NCI-H1092 treated with DMSO at 0.1 percent for 48 hours (cell line): ENCODE measurements around the gene TLL2.
A peak's percentile ranks its signal among the peaks of the same experiment; 100 is the strongest.
"Not testable (repeated sequence)": the region's sequence is repeated elsewhere in the genome, so short reads cannot be mapped to it uniquely, and the experiment has no call there.

Experiments used
- DNase-seq: peaks from one replicate; lab custom pipeline; 2025; lab: John Stamatoyannopoulos, UW

Gene TLL2

DNA sequence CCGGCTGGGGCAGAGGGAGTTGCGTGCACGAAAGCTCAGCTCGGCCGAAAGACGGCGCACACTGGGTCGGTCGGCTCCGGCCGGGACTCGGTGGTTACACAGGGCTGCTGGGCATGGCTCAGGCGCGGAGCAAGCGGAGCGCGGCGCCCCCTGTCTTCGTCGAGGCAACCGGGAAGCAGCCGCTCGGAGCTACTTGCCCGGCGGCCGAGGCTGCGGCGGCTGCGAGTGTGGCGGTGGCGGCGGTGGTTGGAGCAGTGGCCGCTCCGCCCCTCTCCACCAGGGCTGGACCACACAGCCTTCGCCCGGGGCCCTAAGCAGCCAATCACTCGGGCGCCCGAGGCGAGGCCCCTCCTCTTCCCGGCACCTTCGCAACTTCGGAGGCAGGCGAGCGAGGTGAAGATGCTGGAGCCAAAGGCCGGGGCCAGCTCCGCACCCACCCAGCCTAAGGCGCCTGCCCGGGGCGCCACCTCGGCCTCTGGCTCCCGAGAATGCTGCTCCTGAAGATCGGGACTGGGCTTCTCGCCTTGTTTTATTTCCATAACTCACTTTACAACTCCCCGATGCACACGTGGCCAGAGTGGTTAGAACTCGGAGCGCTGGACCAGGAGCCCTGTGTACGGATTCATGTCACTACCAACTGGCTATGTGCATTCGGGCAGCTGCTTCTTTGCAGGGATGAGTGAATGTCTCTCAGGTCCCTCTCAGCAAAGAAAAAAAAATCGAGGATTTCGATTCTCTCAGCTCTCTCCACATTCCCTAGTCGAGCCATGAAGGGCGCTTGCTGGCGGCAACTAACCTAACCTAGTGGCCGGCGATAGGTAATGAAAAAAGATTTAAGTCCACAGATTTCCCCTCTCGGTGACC is at the start of gene TLL2:
Gene TLL2, minus strand, starts transcription at position 229 of the 864 bp plus-strand sequence. CDS start 241 bp downstream, outside the sequence.
- DNase-seq = peak; percentile 76

DNA sequence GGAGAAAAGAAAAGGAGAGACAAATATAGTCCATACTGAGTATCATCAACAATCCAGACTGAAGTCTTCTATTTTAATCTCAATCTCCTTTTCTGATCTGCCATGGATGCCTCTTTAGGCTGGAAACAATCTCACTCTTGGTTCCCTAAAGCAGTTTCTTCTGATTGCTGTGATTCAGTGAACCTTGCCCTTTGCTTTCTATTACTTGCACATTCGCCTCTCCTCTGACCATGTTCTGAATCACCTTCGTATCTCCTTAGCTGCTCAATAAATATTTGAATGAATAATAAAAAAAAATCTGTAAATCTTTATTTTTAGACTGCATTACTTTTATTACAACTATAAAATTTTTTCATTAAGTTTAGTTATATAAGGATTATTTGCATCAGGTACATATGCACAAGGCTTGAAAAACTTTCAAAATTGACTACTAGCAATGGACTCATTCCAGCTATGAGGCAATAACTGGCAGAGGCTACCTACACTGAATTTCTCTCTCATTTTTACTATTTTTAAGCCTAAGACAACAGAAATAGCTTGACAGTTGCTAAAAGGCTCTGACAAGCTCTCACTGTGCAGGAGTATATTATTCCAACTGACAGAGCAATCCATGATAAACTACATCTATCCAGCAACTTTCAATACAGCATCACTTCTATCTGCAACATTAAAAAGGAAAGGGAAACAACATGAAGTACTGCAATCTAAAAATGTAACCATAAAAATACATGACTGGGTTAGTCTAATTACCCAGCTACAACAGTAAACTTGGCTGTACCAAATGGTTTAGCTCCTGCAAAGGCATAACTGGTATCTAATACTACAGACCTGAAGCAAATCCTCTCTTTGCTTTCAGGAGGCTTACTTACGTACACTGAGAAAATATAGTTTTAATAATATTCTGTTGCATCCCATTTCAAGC is 47.5 kb upstream of the TLL2 start:
- DNase-seq = no peak

DNA sequence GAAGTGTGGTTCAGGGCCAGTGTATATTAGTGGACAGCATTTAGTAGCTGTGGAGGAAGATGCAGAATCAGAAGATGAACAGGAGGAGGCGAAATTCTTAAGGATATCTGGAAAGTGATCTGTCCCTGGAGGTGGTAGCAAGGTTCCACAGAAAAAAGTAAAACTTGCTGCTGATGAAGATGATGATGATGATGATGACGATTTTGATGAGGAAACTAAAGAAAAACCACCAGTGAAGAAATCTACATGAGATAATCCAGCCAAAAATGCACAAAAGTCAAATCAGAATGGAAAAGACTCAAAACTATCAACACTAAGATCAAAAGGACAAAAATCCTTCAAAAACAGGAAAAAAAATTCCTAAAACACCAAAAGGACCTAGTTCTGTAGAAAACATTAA is 46.8 kb upstream of the TLL2 start:
- DNase-seq = no peak

- DNase-seq = peak; percentile 1
These were observed 42.3 kb upstream of the TLL2 start for GRCh38 chr10:96556003-96556402.

DNA sequence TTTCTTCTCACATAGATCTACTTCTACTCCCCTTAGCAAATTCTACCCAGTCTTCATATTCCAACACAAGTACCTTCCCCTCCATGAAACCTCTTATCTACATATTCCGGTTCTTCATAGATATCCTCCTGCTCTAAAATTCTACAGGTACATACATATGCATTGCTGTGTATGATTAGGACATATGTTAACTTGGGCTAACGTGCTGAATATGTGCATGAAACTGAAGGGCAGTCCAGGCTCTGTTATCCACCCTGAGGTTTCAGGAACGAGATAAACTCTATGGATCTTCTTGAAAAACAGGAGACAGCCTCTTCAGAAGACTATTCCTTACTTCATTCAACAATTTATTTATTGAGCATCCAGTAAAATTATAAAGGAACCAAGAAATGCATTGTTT is 41.6 kb upstream of the TLL2 start:
- no peak for DNase-seq

GRCh38 chr10:96548589-96548988 is 34.9 kb upstream of the TLL2 start:
- DNase-seq = peak; percentile 12

DNA sequence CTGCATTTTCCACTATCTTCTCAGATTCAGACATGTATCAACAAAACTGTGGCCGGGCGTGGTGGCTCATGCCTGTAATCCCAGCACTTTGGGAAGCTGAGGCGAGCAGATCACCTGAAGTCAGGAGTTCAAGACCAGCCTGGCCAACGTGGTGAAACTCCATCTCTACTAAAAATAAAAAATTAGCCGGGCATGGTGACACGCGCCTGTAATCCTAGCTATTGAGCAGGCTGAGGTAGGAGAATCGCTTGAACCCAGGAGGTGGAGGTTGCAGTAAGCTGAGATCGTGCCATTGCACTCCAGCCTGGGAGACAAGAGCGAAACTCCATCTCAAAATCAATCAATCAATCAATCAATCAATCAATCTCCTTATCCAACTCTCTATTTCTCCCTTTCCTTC is 31.8 kb upstream of the TLL2 start:
- DNase-seq = not testable (repeated sequence)

DNA sequence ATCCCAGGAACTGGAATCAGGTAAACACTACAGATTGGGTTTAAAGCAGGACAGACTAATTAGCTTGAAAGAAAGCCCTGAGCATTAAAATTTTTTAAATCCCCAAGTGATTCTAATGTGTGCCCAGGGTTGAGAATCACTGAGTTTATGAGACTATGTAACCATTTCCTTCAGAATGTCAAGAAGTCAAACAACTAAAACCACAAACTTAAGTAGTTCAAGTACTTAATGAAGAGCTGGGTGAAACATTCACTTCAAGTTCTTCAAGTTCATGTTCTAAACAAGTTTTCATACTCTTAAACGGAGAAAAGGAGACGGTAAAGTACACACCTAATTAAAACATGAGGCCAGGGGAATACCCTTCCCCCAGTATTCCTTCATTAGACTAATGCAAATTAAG is 28.2 kb upstream of the TLL2 start:
- no peak for DNase-seq

DNA sequence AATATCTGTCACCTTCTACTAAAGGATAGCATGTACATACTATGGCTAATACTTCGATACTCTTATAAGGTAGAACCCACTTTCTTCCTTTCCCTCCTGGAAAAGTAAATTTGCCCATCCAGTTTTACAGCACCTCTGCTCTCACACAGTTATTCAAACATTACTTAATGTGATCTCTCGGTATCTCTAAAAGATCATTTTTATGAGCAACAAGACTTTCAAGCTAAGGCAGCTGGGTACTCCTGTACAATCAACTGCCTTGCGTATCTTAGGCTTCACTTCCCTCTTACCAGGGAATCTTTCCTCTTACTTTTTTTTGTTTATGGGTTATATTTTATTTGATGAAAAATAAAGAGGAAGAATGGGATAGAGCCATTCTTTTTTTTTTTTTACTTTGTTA is 26.5 kb upstream of the TLL2 start:
- DNase-seq = no peak

DNA sequence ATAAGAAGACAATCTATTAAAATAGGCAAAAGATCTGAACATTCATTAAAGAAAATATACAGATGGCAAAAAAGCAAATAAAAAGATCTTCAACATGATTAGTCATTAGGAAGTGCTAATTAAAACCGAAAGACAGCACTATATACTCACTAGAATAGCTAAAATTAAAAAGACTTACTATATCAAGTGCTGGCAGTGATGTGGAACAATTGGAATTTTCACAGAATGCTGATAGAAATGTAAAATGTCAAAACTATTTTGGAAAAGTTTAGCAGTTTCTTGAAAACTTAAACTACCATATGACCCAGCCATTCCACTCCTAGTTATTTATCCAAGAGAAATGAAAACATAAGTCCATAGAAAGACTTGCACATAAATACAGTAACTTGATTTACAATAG is 25.0 kb upstream of the TLL2 start:
- no peak for DNase-seq

DNA sequence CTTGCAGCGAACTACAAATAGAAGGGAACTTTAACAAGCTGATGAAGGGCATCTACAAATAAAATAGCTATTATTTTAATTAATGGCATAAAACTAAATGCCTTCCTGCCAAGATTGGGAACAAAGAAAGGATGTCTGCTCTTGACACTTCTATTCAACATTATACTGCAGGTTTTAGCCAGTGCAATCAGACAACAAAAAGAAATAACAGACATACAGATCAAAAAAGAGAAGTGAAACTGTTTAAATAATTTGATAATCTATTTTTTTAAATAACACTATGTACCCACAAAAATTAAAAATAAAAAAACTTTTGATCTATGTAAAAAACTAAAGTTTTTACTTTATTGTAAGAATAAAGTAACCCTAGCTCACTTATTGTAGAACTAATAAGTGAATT is 22.4 kb upstream of the TLL2 start:
- no peak for DNase-seq

GRCh38 chr10:96532523-96532922 is 18.8 kb upstream of the TLL2 start:
- DNase-seq = peak; percentile 6

DNA sequence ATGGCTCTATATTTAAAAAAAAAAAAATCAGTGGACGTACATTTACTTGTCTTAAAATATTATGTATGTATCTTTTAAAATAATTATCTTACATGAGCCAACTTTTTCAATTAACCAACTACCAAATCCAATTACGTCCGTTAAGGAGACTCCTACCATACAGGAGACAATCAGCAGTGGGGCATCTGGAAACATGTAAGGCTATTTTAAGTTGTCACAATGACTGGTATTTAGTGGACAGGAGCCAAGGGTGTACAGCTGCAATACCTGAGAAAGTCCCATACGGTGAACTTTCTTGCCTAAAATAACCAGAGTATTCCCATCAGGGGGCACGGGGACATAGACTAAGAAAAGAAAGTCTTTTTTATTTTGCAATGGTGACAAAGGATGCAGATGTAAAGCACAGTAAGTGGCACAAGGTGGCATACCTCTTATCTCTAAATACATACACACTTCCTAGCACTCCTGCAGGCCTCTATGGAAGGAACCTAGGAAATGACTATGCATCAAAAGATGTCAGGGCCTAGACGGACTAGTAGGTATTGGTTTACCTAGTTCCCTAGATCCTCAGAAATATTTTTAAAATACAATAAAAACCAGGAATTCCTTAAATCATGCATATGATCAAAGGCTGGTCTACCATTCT is 16.0 kb upstream of the TLL2 start:
- no peak for DNase-seq

DNA sequence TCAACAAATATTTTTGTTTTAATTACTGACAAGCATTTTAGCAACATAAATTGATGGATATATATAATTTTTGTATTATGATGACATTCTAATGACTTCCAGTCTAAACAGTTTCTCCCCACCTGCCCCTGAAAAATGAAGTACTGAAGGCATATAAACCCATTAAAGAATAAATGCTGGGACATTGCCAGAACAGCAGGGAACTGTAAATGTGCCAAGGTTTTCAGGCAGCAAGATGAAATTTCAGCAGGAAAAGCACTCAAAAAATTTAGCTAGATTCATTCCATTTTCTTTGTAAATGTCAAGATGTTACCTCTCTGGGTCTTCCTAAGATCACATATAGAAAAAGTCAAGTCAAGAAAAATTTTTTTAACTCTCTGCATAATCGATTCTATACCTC is 11.0 kb upstream of the TLL2 start:
- DNase-seq = no peak

DNA sequence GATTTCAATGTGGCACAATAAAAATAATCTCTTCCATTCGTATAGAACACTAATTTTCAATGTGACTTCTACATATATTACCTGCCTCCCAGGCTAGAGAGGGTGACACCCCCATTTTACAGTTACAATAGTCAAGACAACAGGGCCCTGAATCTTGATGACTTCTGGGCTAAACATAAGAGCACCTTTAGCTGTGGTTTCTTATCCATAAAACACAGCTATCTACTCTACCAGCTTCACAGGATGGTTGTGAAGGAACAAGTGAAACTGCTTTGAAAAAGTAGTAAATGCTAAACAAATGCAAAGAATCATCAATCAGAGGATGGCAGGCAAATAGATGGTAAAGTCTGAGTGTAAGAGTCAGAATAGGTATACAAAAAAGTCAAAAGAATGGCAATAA is 3.6 kb upstream of the TLL2 start:
- no peak for DNase-seq

DNA sequence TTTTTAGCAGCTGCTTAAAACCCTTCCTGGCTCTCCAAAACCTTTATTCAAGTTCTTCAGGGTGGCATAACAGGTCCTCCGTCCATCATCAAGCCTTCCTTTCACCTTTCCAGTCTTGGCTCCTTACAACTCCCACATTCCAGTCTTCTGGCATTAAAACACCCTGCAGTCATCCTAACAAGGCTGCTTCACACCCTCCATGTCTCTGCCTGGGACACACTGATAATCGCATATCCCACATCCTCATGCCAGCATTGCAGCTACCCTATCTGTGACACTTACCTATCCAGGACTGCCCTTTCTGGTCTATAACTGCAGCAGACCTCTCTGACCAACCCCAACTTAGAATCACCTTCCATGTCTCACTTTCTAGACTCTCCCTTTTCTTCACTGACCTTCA is 2.6 kb upstream of the TLL2 start:
- DNase-seq = no peak

DNA sequence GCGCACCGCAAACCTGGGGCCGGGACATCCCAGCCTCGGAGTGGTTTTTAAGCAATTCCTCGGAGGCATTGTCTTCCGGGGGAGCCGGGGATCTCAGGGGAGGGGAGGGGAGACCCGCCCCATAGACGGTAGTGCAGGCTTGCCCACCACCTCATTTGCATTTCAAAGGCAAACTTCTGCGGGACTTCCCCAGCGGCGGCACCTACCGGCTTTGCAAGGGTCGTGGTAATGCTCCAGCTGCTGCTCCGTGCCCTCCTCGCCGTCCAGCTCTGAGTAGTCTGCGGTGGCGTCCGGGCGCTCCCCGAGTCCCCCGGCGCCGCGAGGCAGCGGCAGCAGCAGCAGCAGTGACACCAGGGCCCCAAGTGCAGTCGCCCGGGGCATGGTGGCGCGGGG is 425 bp downstream of the TLL2 start:
- no peak for DNase-seq

DNA sequence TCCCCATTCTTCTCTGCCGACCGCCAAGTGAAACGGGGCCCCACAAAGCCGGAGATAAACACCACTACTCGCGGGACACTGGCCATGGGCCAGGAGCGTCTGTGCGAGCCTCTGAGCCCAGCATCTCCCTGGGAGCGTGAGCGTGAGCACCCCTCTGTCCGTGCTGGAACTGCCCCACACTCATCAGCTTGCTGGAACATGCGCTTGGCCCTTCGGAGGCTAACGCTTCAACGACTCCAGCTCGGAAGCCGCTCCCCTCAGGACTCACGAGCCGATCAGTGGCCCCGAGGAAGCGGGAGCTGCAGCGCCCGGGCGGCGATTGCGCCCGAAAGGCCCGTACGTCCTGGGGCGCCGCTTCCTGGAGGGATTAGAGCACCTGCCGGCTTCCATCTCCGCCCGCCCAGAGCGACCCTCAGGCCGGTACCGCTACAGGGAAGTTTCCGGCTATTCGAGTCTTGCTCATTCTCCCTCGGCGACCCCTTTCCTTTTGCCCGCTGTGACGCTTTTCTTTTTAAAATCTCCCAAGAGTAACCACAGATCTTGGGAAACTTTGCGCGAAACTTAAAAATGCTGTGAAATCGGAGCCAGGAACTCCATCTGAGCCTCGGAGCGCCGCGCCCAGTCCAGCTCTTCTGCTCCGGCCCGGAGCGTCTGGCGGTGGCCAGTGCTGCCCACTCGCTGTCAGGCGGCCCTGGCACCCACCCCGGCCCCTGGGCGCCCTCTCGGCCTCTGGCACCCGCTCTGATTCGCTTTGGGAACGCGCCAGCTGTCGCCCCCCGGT is 1.0 kb downstream of the TLL2 start:
- peak; percentile 3 for DNase-seq

GRCh38 chr10:96511044-96511945 is 2.4 kb downstream of the TLL2 start:
- DNase-seq = peak; percentile 2

DNA sequence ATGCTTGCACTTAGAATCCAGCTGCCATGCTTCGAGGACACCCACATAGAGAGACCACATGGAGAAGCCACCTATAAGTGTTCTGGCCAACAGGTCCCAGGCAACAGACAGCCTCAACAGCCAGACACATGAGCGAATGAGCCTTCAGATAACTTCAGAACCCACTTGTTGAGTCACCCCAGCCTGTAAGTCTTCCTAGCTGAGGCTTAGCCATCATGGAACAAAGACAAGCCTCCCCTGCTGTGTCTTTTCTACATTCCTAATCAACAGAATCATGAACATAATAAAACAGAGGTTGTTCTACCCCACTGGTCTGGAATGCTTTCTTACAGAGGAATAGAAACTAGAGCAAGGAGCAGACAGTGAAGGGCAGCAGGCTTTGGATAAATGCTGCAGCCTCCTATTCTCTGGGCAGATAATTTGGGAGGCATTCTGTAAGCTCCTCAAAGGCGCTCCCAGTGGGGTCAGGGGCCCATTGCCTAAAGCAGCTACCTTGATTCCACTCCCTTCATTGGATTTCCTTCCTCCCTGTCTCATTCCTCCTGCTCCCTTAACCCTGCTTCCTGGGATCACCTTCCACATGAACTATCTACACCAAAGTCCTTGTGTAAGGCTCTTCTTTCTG is 4.6 kb downstream of the TLL2 start:
- no peak for DNase-seq
